ENCODE data around the gene CD2.

Gene CD2

DNA sequence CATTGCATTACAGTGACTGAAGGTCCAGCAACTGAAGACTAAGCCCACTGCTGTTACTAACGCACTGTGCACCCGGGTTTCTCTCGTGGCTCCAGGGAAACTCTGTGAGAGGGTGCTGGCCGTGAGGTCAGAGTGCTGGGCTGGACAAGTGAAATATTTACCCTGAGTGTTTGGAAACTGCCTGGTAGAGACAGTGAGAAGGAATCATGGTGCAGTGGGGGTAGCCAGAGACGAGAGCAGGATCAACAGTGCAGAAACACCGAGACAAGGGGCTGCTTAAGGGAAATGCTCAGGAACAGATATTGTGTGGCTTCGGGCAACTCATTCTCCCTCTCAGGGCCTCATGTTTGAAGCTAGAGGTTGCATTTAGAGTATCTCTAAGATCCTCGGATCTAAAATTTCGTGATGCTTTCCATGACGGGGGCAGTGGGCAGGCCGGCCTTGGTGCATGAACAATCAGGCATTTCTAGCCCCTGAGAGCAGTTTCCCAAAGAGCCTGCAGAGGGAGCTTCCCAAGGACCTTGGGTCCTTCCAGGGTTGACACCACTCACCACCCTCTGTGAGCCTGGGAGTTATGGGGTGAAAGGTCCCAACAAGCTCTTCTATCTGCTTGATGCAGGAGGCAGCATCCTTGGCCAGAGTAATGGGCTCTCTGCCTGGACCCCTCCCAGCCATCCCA, 9.7 kb downstream of the CD2 start:
- no peak for TF ChIP-seq FOXP2 (optimal IDR thresholded peaks at IDR 0.05; ENCODE audit: borderline replicate concordance, extremely low read depth, extremely low read length, insufficient read depth)
- TF ChIP-seq SIN3A (IDR thresholded peaks at IDR 0.05; ENCODE audit: borderline replicate concordance, insufficient read depth, low read length), result no peak
- no peak for TF ChIP-seq POLR2AphosphoS5 (IDR thresholded peaks at IDR 0.05; ENCODE audit: low read depth, low read length)
- no peak for TF ChIP-seq TAF1 (IDR thresholded peaks at IDR 0.05; ENCODE audit: borderline replicate concordance, insufficient read depth, low read length)
- TF ChIP-seq REST (IDR thresholded peaks at IDR 0.05; ENCODE audit: insufficient read depth in 1 of 2, low read depth in 2 of 2, low read length in 2 of 2), result no peak

GRCh38 chr1:116764466-116764898, 10.3 kb downstream of the CD2 start:
- no peak for TF ChIP-seq SIN3A (IDR thresholded peaks at IDR 0.05; ENCODE audit: borderline replicate concordance, insufficient read depth, low read length)
- TF ChIP-seq FOXP2 (optimal IDR thresholded peaks at IDR 0.05; ENCODE audit: borderline replicate concordance, extremely low read depth, extremely low read length, insufficient read depth), result no peak
- no peak for TF ChIP-seq REST (IDR thresholded peaks at IDR 0.05; ENCODE audit: insufficient read depth in 1 of 2, low read depth in 2 of 2, low read length in 2 of 2)

GRCh38 chr1:116764906-116765862, 11.0 kb downstream of the CD2 start:
- TF ChIP-seq FOXP2 (optimal IDR thresholded peaks at IDR 0.05; ENCODE audit: borderline replicate concordance, extremely low read depth, extremely low read length, insufficient read depth) (no peak), REST (IDR thresholded peaks at IDR 0.05; ENCODE audit: insufficient read depth in 1 of 2, low read depth in 2 of 2, low read length in 2 of 2) (no peak), TAF1 (IDR thresholded peaks at IDR 0.05; ENCODE audit: borderline replicate concordance, insufficient read depth, low read length) (no peak), SIN3A (IDR thresholded peaks at IDR 0.05; ENCODE audit: borderline replicate concordance, insufficient read depth, low read length) (no peak), POLR2AphosphoS5 (IDR thresholded peaks at IDR 0.05; ENCODE audit: low read depth, low read length) (no peak)

GRCh38 chr1:116765962-116766361, 11.7 kb downstream of the CD2 start:
- TF ChIP-seq FOXP2 (optimal IDR thresholded peaks at IDR 0.05; ENCODE audit: borderline replicate concordance, extremely low read depth, extremely low read length, insufficient read depth) (no peak), SIN3A (IDR thresholded peaks at IDR 0.05; ENCODE audit: borderline replicate concordance, insufficient read depth, low read length) (no peak), REST (IDR thresholded peaks at IDR 0.05; ENCODE audit: insufficient read depth in 1 of 2, low read depth in 2 of 2, low read length in 2 of 2) (no peak), POLR2AphosphoS5 (IDR thresholded peaks at IDR 0.05; ENCODE audit: low read depth, low read length) (no peak), TAF1 (IDR thresholded peaks at IDR 0.05; ENCODE audit: borderline replicate concordance, insufficient read depth, low read length) (no peak)
